SK-N-SH (cell line): Measurements from ENCODE around the gene EFCAB8.

ENCODE experiments used
- FOXJ3 ChIP-seq: sonication (generic); formaldehyde crosslinking; IDR thresholded peaks from 2 replicates; pipeline ENCODE4 v1.5.1; 2020; ENCODE audit warnings: mild to moderate bottlenecking, missing genetic modification reagents
- FOXM1 ChIP-seq: IDR thresholded peaks from 2 replicates; pipeline ENCODE4 v1.4.0; 2012; ENCODE audit warnings: low read depth, mild to moderate bottlenecking
- RCOR1 ChIP-seq: fragments of 150-350 bp; IDR thresholded peaks from 2 replicates; pipeline ENCODE4 v1.6.1; 2017; ENCODE audit warnings: antibody characterized with exemption, low read length
- SIN3A ChIP-seq: IDR thresholded peaks from 2 replicates; pipeline ENCODE4 v1.6.1; 2012; ENCODE audit warnings: low read depth, mild to moderate bottlenecking, low read length, moderate library complexity, borderline replicate concordance
- YY1 ChIP-seq: IDR thresholded peaks from 2 replicates; pipeline ENCODE4 v1.4.0; 2012; ENCODE audit warnings: low read depth, mild to moderate bottlenecking
- TF ChIP-seq, protein P1 (sequence below): fragments of 200-600 bp; sonication (generic); IDR thresholded peaks from 2 replicates; pipeline ENCODE4 v1.6.1; 2017; ENCODE audit warnings: antibody characterized with exemption, mild to moderate bottlenecking, moderate library complexity
- TF ChIP-seq, protein P2 (sequence below): IDR thresholded peaks from 2 replicates; pipeline ENCODE4 v1.4.0; 2012; ENCODE audit warnings: low read depth

DNA sequence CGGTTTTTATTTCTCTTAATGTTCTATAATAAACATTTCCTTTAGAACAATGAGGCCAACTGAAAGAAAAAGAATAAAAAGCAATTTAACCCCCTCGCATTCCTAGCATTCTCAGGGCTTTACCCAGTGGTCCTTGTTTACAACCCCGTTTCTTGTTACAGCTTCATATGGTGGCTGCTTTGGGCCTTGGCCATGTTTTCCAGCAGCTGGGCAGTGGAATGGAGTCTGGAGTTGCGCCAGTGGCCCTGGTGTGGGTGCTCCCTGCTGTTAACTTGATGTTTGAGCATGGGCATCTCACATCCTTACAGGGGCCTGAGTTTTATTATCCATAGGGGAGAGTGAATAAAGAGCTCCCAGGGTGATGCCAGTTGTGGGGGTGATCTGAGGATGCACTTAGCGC lies 18.8 kb downstream of the EFCAB8 start:
- TF ChIP-seq, protein P1, sequence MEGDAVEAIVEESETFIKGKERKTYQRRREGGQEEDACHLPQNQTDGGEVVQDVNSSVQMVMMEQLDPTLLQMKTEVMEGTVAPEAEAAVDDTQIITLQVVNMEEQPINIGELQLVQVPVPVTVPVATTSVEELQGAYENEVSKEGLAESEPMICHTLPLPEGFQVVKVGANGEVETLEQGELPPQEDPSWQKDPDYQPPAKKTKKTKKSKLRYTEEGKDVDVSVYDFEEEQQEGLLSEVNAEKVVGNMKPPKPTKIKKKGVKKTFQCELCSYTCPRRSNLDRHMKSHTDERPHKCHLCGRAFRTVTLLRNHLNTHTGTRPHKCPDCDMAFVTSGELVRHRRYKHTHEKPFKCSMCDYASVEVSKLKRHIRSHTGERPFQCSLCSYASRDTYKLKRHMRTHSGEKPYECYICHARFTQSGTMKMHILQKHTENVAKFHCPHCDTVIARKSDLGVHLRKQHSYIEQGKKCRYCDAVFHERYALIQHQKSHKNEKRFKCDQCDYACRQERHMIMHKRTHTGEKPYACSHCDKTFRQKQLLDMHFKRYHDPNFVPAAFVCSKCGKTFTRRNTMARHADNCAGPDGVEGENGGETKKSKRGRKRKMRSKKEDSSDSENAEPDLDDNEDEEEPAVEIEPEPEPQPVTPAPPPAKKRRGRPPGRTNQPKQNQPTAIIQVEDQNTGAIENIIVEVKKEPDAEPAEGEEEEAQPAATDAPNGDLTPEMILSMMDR: no peak
- no peak for TF ChIP-seq YY1
- TF ChIP-seq FOXM1: no peak
- TF ChIP-seq SIN3A: no peak
- TF ChIP-seq FOXJ3 (CRISPR knock-in tag): no peak
- TF ChIP-seq RCOR1: no peak
- TF ChIP-seq, protein P2, sequence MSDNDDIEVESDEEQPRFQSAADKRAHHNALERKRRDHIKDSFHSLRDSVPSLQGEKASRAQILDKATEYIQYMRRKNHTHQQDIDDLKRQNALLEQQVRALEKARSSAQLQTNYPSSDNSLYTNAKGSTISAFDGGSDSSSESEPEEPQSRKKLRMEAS: no peak
